Amniotic epithelial cell (primary cell): Measurements from ENCODE around the gene CCDC12.
"Not testable (repeated sequence)": the region's sequence is repeated elsewhere in the genome, so short reads cannot be mapped to it uniquely, and the experiment has no call there.

Experiments used
- DNase-seq: peaks from one replicate; pipeline ENCODE4 v3.0.0-alpha.2; 2010; ENCODE audit warnings: low read depth

The CCDC12 gene

DNA sequence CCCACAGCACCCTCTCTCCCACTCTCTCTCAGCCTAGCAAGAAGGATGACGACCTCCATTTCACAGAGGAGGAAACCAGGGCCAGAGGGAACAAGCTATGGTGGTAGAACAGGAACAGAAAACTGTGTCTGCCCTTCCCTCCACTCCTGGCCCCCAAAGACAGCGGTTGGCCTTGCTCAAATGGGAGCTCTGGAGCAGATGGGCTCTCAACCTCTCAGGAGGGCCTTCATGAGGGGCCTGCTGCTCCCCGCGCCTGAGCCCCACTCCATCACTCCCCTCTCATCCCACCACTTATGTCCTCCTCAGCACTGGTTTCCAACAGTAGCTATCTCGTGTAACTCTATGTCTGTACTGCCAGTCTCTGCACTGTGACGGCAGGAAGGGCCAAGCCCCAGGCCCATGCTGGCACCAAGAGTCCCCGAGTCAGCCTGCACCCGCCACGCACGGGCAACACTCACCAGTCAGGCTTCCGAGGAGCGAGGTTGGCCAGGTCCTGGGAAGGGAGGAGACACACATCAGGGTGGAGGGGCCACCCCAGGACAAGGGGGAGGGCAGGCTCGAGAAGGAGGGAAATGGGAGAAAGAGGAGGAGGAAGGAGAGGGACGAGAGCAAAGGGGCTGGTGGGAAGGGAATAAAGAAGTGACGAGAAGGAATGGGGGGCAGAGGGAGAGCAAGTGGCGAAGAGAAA, 53.5 kb downstream of the CCDC12 start:
- DNase-seq: no peak

DNA sequence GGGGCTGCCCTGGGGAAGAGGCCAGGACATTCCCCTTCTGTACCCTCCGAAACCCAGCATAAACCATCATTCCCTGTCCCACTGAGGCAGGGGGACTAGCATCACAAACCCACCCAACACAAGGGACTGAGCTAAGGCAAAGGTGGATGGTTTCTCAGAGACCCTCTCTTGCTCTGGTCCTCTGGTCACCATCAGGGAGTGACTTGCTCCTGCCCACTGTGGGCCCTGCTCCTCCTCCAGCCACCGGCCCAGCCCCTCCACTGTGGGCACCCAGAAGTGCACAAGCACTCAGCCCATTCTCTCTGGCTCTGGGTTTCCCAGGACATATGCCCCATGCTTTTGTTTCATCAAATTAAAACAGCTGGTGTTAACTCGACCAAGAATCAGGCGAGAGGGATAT, 54.1 kb downstream of the CCDC12 start:
- DNase-seq: no peak

GRCh38 chr3:46921871-46922271, 54.7 kb downstream of the CCDC12 start:
- DNase-seq: no peak

- no peak for DNase-seq
Observed at GRCh38 chr3:46921041-46921440, 55.5 kb downstream of the CCDC12 start.

DNA sequence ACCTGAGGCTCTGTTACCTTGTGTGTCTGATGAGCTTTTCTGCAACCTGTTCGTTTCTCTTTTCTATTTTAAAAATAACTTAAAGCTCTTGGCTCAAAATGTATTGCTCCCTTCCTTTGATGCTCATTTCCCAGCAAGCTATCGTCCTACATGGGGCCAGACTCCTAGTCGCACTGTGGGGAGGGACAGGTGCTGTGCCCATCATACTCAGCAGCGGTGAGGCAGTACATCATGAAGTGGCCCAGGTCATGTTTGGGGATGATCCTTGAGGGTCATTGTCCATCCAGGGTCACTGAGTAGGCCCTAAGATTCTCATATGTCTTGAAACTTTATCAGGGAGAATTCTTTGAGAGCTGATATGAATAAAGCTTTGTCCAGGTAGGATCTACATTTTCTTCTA, 57.9 kb downstream of the CCDC12 start:
- no peak for DNase-seq

DNA sequence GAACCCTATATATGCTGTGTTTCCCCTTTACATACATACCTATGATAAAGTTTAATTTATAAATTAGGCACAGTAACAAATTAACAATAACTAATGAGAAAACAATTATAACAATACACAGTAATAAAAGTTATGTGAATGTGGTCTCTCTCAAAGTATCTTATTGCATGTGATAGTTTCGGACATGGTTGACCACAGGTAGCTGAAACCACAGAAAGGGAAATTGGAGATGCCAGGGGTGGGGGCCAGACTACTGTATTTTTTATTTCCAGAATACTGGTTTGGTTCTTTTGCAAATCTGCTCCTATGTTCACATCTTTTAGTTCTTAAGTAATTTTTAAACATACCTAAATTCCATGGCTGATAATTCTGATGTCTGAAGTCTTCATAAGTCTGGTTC, 58.3 kb downstream of the CCDC12 start:
- no peak for DNase-seq

- DNase-seq: no peak
Observed at GRCh38 chr3:46917257-46917656, 59.3 kb downstream of the CCDC12 start.

GRCh38 chr3:46916799-46917198, 59.7 kb downstream of the CCDC12 start:
- no peak for DNase-seq

- DNase-seq: no peak
Observed at GRCh38 chr3:46916278-46916677, 60.3 kb downstream of the CCDC12 start.

DNA sequence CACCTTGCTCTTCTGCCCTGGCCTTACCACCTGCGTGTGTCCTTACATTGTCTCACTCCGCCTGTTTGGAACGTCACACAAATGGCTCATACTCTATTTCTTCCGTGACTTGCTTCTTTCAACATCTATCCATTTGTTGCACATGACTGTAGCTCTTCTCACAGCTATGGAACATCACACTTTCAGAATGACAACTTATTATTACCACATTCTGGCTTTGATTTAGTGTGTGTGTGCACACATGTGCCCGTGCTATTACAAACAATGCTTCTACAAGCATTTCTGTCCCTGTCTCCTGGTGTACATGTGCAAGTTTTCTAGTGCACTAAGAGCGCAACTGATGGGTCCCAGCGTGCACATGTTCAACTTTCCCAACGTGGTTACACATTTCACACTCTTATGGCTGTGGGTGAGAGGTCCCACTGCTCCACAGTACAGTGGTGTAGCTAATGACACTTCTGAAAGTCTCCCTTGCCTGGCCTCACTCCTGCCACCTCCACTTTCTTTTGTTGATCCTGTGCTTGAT, 61.2 kb downstream of the CCDC12 start:
- DNase-seq: no peak

DNA sequence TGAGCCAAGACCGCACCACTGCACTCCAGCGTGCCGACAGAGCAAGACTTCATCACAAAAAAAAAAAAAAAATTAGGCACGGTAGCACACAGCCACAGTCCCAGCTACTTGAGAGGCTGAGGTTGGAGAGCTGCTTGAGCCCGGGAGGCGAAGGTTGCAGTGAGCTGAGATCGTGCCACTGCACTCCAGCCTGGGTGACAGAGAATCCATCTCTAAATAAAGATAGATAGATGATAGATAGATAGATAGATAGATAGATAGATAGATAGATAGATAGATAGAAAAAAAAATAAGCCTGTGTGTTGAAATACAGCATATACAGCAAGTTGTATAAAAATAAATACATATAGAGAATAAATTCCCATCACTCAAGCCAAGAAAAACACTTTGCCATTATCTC, 61.7 kb downstream of the CCDC12 start:
- no peak for DNase-seq

DNA sequence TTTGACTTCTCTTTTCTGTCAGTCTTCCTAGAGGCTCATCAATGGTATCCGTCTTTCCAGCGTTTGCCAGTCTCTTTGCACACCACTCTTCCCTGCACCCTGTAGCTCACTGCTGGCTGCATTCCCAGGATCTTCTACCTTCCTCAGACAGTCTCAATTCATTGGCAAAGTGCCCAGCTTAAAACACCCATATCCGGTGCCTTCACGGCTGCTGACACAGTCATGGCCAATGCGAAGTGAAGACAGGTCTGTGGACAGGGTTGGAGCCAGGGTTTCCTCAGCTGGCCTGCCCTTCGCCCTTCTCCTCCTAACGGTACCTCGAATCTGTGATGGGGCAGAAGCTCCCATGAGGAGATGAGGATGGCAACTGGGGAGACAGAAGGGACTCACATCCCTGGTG, 62.9 kb downstream of the CCDC12 start:
- peak; percentile 78 for DNase-seq

GRCh38 chr3:46912986-46913385, 63.6 kb downstream of the CCDC12 start:
- DNase-seq: no peak

- DNase-seq: not testable (repeated sequence)
Observed at GRCh38 chr3:46910914-46911313, 65.6 kb downstream of the CCDC12 start.

GRCh38 chr3:46910166-46910760, 66.3 kb downstream of the CCDC12 start:
- DNase-seq: no peak

DNA sequence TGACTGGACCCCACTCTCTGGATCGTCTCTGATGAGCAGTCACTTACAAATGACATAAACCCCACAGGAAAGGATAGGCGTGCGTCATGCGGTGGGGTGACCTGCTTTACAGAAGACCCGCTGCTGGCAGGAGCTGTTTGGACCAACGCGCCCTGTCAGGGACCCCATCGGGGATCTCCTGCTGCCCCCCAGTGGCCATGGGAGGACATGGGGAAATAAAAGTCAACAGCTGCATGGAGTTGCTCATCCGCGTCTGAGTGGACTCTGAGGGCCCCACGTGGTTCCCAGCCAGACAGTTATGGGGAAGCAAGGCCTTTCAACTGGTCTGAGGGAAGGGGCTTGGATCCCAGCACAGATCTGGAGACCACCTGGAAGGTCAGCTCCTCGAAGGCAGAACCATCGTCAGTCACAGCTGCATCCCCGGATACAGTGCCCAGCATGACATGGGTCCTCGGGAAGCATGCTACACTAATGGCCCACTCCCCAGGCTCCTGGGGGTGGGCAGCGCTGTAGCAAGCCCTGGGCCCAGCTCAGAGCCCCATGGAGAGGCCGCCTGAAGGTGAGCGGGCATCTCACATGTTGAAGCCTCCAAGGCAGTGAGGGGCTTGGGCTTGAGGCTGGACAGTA, 66.9 kb downstream of the CCDC12 start:
- peak; percentile 73 for DNase-seq

DNA sequence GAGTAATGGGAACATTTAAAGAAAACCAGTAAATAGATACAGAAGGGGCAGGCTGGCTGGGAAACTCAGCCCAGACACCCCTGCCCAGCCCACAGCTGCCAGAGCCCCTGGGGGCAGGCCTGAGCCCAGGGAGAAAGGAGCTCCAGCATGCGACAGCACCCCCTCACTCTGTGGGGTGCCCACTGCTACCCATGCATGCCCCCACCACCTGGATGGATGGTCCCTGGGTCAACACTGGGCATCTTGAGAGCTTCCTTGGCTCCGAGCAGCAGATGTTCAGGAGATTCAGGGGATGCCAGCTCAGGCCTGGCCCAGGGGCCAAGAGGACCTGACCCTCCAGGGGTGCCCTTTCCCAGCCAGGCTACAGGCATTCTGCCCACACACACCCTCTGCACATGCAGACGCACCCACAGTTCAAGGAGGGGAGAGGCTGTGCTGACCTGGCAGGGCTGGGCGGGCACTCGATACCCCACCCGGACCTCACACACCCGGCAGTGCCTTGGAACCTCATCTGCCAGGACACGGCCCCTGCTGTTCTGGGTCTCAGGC, 67.5 kb downstream of the CCDC12 start:
- DNase-seq: no peak

GRCh38 chr3:46908294-46908985, 68.1 kb downstream of the CCDC12 start:
- DNase-seq: peak; percentile 45

- no peak for DNase-seq
Observed at GRCh38 chr3:46907960-46908293, 68.6 kb downstream of the CCDC12 start.

- no peak for DNase-seq
Observed at GRCh38 chr3:46907271-46907670, 69.3 kb downstream of the CCDC12 start.

DNA sequence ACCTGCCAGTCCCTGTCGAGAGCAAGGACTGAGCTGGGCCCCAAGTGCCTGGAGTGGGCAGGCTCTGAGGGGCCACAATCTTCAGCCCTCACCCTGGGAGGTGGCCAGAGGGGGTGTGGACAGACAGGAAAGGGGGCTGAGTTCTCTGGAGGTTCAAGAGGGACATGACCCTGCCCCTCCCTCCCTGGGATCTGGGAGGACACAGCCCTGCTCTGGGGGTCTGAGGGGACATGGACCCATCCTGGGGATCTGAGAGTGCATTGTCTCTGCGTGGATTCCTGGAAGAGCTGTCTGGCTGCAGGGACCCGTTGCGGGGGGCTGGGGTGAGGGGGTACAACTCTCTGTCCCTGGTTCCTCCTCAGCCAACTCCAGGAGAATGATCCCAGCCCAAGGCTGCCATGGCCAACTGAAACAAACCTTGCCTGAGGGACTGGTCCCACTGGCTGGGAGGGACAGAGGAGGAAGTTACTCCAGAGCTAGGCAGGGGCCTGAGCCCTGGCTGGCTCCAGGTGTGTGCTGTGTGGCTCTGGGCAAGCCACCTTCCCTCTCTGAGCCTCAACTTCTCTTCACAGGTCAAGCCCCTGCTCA, 70.0 kb downstream of the CCDC12 start:
- no peak for DNase-seq
